Measurements from ENCODE around the gene INAFM1.

The INAFM1 gene

DNA sequence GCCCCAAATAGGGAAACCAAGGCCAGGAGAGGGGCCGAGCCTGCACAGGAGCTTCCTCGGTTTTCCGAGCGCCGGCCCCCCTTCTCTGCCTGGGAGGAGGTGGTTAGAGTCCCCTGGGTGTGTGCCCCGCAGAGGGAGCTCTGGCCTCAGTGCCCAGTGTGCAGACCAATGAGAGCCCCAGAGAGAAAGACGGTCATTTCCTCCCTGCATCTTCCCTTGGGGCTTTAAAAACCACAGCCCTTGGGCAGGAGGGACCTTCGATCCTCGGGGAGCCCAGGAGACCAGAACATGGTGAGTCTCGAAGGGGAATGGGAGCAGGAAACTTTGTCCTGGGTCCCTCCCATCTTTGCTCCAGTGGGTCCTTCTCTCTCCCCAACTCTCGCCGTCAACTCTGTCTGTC lies 34.9 kb downstream of the INAFM1 start, which contains the start of gene C5AR1:
Gene C5AR1 (plus strand): TSS at position 254 of the 400 bp plus-strand sequence. CDS start 35 bp downstream, at position 289.
- FAIRE-seq (no peak), DNase-seq (ENCODE audit: insufficient read length, low spot score) (no peak)
- TF ChIP-seq TAF1 (IDR thresholded peaks at IDR 0.05; ENCODE audit: low read depth, low read length) (no peak), POLR2A (IDR thresholded peaks at IDR 0.05; ENCODE audit: low read depth, low read length) (no peak), SPI1 (IDR thresholded peaks at IDR 0.05; ENCODE audit: low read depth, low read length) (no peak), POLR2AphosphoS5 (IDR thresholded peaks at IDR 0.05; ENCODE audit: low read depth, low read length) (no peak), PAX5 (IDR thresholded peaks at IDR 0.05; ENCODE audit: insufficient read depth, low read length, severe bottlenecking) (no peak), POU2F2 (IDR thresholded peaks at IDR 0.05; ENCODE audit: low read depth, low read length) (no peak)

DNA sequence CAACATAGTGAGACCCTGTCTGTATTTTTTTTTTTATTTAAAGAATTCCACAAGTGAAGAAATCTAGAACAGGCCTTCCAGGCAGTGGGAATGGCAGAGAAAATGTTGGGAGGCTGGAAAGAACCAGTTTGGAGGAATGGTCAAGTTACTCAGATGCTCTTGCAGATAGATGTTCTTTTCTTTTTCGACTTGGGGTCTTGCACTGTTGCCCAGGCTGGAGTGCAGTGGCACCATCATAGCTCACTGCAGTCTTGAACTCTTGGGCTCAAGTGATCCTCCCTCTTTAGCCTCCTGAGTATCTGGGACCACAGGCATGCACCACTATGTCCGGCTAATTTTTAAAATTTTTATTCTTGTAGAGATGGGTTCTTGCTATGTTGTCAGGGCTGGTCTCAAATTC lies 35.6 kb downstream of the INAFM1 start:
- no peak for FAIRE-seq
- DNase-seq (ENCODE audit: insufficient read length, low spot score): no peak
- TF ChIP-seq TAF1 (IDR thresholded peaks at IDR 0.05; ENCODE audit: low read depth, low read length) (no peak), SPI1 (IDR thresholded peaks at IDR 0.05; ENCODE audit: low read depth, low read length) (no peak), POU2F2 (IDR thresholded peaks at IDR 0.05; ENCODE audit: low read depth, low read length) (no peak), POLR2AphosphoS5 (IDR thresholded peaks at IDR 0.05; ENCODE audit: low read depth, low read length) (no peak), PAX5 (IDR thresholded peaks at IDR 0.05; ENCODE audit: insufficient read depth, low read length, severe bottlenecking) (no peak), POLR2A (IDR thresholded peaks at IDR 0.05; ENCODE audit: low read depth, low read length) (no peak)

- DNase-seq (ENCODE audit: insufficient read length, low spot score) (no peak), FAIRE-seq (no peak)
- TF ChIP-seq TAF1 (IDR thresholded peaks at IDR 0.05; ENCODE audit: low read depth, low read length) (no peak), SPI1 (IDR thresholded peaks at IDR 0.05; ENCODE audit: low read depth, low read length) (no peak), POU2F2 (IDR thresholded peaks at IDR 0.05; ENCODE audit: low read depth, low read length) (no peak), POLR2A (IDR thresholded peaks at IDR 0.05; ENCODE audit: low read depth, low read length) (no peak), PAX5 (IDR thresholded peaks at IDR 0.05; ENCODE audit: insufficient read depth, low read length, severe bottlenecking) (no peak), POLR2AphosphoS5 (IDR thresholded peaks at IDR 0.05; ENCODE audit: low read depth, low read length) (no peak)
Measured at GRCh38 chr19:47310819-47311218, 36.1 kb downstream of the INAFM1 start.

DNA sequence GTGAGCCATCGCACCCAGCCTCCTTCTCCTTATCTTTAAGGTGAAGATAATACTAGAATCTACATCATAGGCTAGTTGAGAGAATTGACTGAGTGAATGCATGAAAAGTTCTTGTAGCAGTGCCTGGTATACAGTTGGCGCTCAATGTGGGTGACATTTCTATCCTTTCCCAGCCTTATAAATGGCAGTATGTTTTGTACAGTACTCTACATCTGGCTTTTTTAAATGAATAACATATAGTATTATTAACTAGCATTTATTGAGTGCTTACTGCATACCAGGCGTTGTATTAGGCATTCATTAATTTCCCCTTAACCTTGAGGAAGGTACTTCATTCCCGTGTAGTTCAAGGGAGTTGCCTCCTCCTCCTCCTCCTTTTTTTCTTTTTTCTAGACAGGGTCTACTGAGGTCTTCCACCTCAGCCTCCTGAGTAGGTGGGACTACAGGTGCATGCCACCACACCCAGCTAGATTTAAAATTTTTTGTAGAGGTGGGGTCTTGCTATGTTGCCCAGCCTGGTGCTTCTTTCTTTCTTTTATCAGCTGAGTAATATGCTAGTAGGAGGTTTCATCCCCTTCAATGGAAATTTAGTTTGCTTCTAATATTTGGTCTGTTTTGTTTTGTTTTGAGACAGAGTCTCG lies 37.8 kb downstream of the INAFM1 start:
- TF ChIP-seq PAX5 (IDR thresholded peaks at IDR 0.05; ENCODE audit: insufficient read depth, low read length, severe bottlenecking) (no peak), SPI1 (IDR thresholded peaks at IDR 0.05; ENCODE audit: low read depth, low read length) (no peak), TAF1 (IDR thresholded peaks at IDR 0.05; ENCODE audit: low read depth, low read length) (no peak), POLR2A (IDR thresholded peaks at IDR 0.05; ENCODE audit: low read depth, low read length) (no peak), POU2F2 (IDR thresholded peaks at IDR 0.05; ENCODE audit: low read depth, low read length) (no peak), POLR2AphosphoS5 (IDR thresholded peaks at IDR 0.05; ENCODE audit: low read depth, low read length) (no peak)
- DNase-seq (ENCODE audit: insufficient read length, low spot score) (no peak), FAIRE-seq (no peak)

GRCh38 chr19:47313754-47314295 lies 39.1 kb downstream of the INAFM1 start:
- no peak for FAIRE-seq

GRCh38 chr19:47315125-47315821 lies 40.6 kb downstream of the INAFM1 start:
- FAIRE-seq (no peak), DNase-seq (ENCODE audit: insufficient read length, low spot score) (no peak)
- TF ChIP-seq POLR2A (IDR thresholded peaks at IDR 0.05; ENCODE audit: low read depth, low read length) (no peak), POU2F2 (IDR thresholded peaks at IDR 0.05; ENCODE audit: low read depth, low read length) (no peak), TAF1 (IDR thresholded peaks at IDR 0.05; ENCODE audit: low read depth, low read length) (no peak)

More at GRCh38 chr19:47313754-47314295, 39.1 kb downstream of the INAFM1 start:
- DNase-seq (ENCODE audit: insufficient read length, low spot score): no peak
- TF ChIP-seq SPI1 (IDR thresholded peaks at IDR 0.05; ENCODE audit: low read depth, low read length): no peak
- no peak for TF ChIP-seq POLR2A (IDR thresholded peaks at IDR 0.05; ENCODE audit: low read depth, low read length)
- no peak for TF ChIP-seq PAX5 (IDR thresholded peaks at IDR 0.05; ENCODE audit: insufficient read depth, low read length, severe bottlenecking)
- TF ChIP-seq POLR2AphosphoS5 (IDR thresholded peaks at IDR 0.05; ENCODE audit: low read depth, low read length): no peak
- TF ChIP-seq POU2F2 (IDR thresholded peaks at IDR 0.05; ENCODE audit: low read depth, low read length): no peak
- TF ChIP-seq TAF1 (IDR thresholded peaks at IDR 0.05; ENCODE audit: low read depth, low read length): no peak

DNA sequence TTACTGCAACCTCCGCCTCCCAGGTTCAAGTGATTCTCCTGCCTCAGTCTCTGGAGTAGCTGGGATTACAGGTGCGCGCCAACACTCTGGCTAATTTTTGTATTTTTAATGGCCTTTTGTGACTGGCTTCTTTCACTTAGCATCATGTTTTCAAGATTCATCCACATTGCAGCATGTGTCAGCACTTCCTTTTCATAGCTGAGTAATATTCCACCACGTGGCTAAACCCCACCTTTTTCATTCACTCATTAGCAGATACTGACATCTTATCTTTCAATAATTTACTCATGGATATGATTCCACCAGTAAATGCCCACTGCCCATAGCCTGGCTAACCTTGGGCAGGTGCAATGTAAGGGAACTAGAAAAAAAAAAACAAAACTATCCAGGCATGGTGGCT lies 41.8 kb downstream of the INAFM1 start:
- no peak for DNase-seq (ENCODE audit: insufficient read length, low spot score)
- TF ChIP-seq POU2F2 (IDR thresholded peaks at IDR 0.05; ENCODE audit: low read depth, low read length) (no peak), POLR2AphosphoS5 (IDR thresholded peaks at IDR 0.05; ENCODE audit: low read depth, low read length) (no peak), PAX5 (IDR thresholded peaks at IDR 0.05; ENCODE audit: insufficient read depth, low read length, severe bottlenecking) (no peak), POLR2A (IDR thresholded peaks at IDR 0.05; ENCODE audit: low read depth, low read length) (no peak), SPI1 (IDR thresholded peaks at IDR 0.05; ENCODE audit: low read depth, low read length) (no peak), TAF1 (IDR thresholded peaks at IDR 0.05; ENCODE audit: low read depth, low read length) (no peak)
- FAIRE-seq: no peak

- FAIRE-seq: no peak
- no peak for TF ChIP-seq POLR2A (IDR thresholded peaks at IDR 0.05; ENCODE audit: low read depth, low read length)
- TF ChIP-seq SPI1 (IDR thresholded peaks at IDR 0.05; ENCODE audit: low read depth, low read length): no peak
- TF ChIP-seq TAF1 (IDR thresholded peaks at IDR 0.05; ENCODE audit: low read depth, low read length): no peak
- no peak for TF ChIP-seq PAX5 (IDR thresholded peaks at IDR 0.05; ENCODE audit: insufficient read depth, low read length, severe bottlenecking)
- no peak for TF ChIP-seq POU2F2 (IDR thresholded peaks at IDR 0.05; ENCODE audit: low read depth, low read length)
- TF ChIP-seq POLR2AphosphoS5 (IDR thresholded peaks at IDR 0.05; ENCODE audit: low read depth, low read length): no peak
- DNase-seq (ENCODE audit: insufficient read length, low spot score): no peak
Measured at GRCh38 chr19:47319923-47320871, 45.5 kb downstream of the INAFM1 start.
